Measurements from ENCODE around the gene RAB39B.

- no peak for TF ChIP-seq ZNF121 (CRISPR knock-in tag; IDR thresholded peaks at IDR 0.05)
- no peak for TF ChIP-seq CTCF (IDR thresholded peaks at IDR 0.05)
- TF ChIP-seq USF2 (CRISPR knock-in tag; IDR thresholded peaks at IDR 0.05): no peak
- TF ChIP-seq MYBL2 (CRISPR knock-in tag; IDR thresholded peaks at IDR 0.05): no peak
- TF ChIP-seq NFE2L1 (CRISPR knock-in tag; IDR thresholded peaks at IDR 0.05): no peak
- TF ChIP-seq TEAD1 (CRISPR knock-in tag; IDR thresholded peaks at IDR 0.05): no peak
- no peak for TF ChIP-seq SP1 (CRISPR knock-in tag; conservative IDR thresholded peaks at IDR 0.05)
- TF ChIP-seq ZNF512 (CRISPR knock-in tag; IDR thresholded peaks at IDR 0.05; ENCODE audit: borderline replicate concordance): no peak
- no peak for TF ChIP-seq TCF7 (CRISPR knock-in tag; IDR thresholded peaks at IDR 0.05; ENCODE audit: low read depth)
- TF ChIP-seq RELA (CRISPR knock-in tag; IDR thresholded peaks at IDR 0.05; ENCODE audit: borderline replicate concordance): no peak
- no peak for TF ChIP-seq MAX (CRISPR knock-in tag; IDR thresholded peaks at IDR 0.05)
- TF ChIP-seq GABPB1 (CRISPR knock-in tag; IDR thresholded peaks at IDR 0.05): no peak
- no peak for TF ChIP-seq EMX1 (CRISPR knock-in tag; IDR thresholded peaks at IDR 0.05)
- TF ChIP-seq ATF2 (CRISPR knock-in tag; IDR thresholded peaks at IDR 0.05; ENCODE audit: borderline replicate concordance, low read depth): no peak
Measured at GRCh38 chrX:155251391-155251790, 12.9 kb downstream of the RAB39B start.

Measured in WTC11 (cell line).